Stomach (tissue), 19 donors: ENCODE data around the gene NBR1. TPM values are rescaled to one million over a fixed set of nuclear protein-coding genes. Genes with fewer than 3 reads are reported as not detected.

ENCODE experiments used
- DNase-seq, 2 donors: peaks; one replicate each; pipeline versions ENCODE4 v3.0.0 to v3.0.0-alpha.2; 2013 to 2019
- H3K27ac ChIP-seq, 5 donors: fragments of 200-600 bp in 4 of 5; sonication (generic) in 4 of 5; one replicate each; pipeline ENCODE4 v1.5.1; 2013 to 2019; ENCODE audit warnings: mild to moderate bottlenecking in 1 of 5, moderate library complexity in 1 of 5
- H3K27me3 ChIP-seq, 3 donors: fragments of 200-600 bp; sonication (generic); one replicate each; pipeline ENCODE4 v1.5.1; 2017 to 2019; ENCODE audit warnings: mixed run types in 1 of 3
- H3K36me3 ChIP-seq, 4 donors: fragments of 200-600 bp; sonication (generic); 1 replicate in 3 of 4; 2 replicates in 1 of 4; pipeline ENCODE4 v1.5.1; 2016 to 2019
- H3K4me1 ChIP-seq, 4 donors: fragments of 200-600 bp; sonication (generic); one replicate each; pipeline ENCODE4 v1.5.1; 2016 to 2019
- H3K4me3 ChIP-seq, 4 donors: fragments of 200-600 bp; sonication (generic) in 3 of 4; one replicate each; pipeline ENCODE4 v1.5.1; 2016 to 2019; ENCODE audit warnings: mild to moderate bottlenecking in 1 of 4
- H3K9me3 ChIP-seq, 4 donors: fragments of 200-600 bp; sonication (generic); one replicate each; pipeline ENCODE4 v1.5.1; 2016 to 2019
- EP300 ChIP-seq: sonication (generic); formaldehyde crosslinking; IDR thresholded peaks from one replicate; pipeline ENCODE4 v1.6.1; 2017; ENCODE audit warnings: antibody characterized with exemption
- POLR2A ChIP-seq, 4 donors: fragments of 450-650 bp; IDR thresholded peaks; one replicate each; pipeline ENCODE4 v1.6.1; 2016; ENCODE audit warnings: antibody characterized with exemption in 4 of 4, control low read depth in 2 of 4, mild to moderate bottlenecking in 1 of 4, moderate library complexity in 1 of 4
- POLR2AphosphoS5 ChIP-seq, 3 donors: sonication (generic); formaldehyde crosslinking; IDR thresholded peaks; one replicate each; pipeline ENCODE4 v1.6.1; 2016; ENCODE audit warnings: antibody characterized with exemption in 3 of 3
- whole genome bisulfite sequencing, 5 donors: extraction: QIAGEN DNeasy Blood & Tissue Kit in 3 of 5; methylation state at CpG; one replicate each; pipeline versions ENCODE4 v1.1.5 to v1.1.7; 2013 to 2018; 5-methylcytosine and 5-hydroxymethylcytosine counted together
- intact Hi-C: fragments of 100-400 bp; cut with DNase I; formaldehyde crosslinking; loops from one replicate; pipeline ENCODE4 v1.15.1; 2023; ENCODE audit warnings: low total_unique reads
- long read RNA-seq, 10 donors: transcript quantifications; one replicate each; lab custom pipeline, GENCODE V29; 2026
- polyA plus RNA-seq, 3 donors: library from polyadenylated mRNA; stranded (reverse); fragments of 200-250 nt; gene quantifications; one replicate each; pipeline ENCODE4 v1.2.3, GENCODE V29; 2013
- total RNA-seq, 5 donors: library from RNA; depleted of rRNA; stranded (reverse); fragments of >200 nt; gene quantifications; one replicate each; pipeline versions ENCODE4 v1.1.0 to v1.2.3, GENCODE V29; 2014 to 2016
- TF ChIP-seq, protein P1 (sequence below), 7 experiments: fragments of 450-650 bp in 4 of 7; fragments of 200-600 bp in 3 of 7; sonication (generic) in 3 of 7; IDR thresholded peaks; one replicate each; pipeline ENCODE4 v1.5.1; 2016 to 2019; ENCODE audit warnings: antibody characterized with exemption in 7 of 7, control low read depth in 2 of 7, mild to moderate bottlenecking in 1 of 7
- donor health status: healthy with polysubstance abuse.
- donor health status: Bipolar disorder and iron deficiency.
- donor health status: healthy.

The NBR1 gene, protein sequence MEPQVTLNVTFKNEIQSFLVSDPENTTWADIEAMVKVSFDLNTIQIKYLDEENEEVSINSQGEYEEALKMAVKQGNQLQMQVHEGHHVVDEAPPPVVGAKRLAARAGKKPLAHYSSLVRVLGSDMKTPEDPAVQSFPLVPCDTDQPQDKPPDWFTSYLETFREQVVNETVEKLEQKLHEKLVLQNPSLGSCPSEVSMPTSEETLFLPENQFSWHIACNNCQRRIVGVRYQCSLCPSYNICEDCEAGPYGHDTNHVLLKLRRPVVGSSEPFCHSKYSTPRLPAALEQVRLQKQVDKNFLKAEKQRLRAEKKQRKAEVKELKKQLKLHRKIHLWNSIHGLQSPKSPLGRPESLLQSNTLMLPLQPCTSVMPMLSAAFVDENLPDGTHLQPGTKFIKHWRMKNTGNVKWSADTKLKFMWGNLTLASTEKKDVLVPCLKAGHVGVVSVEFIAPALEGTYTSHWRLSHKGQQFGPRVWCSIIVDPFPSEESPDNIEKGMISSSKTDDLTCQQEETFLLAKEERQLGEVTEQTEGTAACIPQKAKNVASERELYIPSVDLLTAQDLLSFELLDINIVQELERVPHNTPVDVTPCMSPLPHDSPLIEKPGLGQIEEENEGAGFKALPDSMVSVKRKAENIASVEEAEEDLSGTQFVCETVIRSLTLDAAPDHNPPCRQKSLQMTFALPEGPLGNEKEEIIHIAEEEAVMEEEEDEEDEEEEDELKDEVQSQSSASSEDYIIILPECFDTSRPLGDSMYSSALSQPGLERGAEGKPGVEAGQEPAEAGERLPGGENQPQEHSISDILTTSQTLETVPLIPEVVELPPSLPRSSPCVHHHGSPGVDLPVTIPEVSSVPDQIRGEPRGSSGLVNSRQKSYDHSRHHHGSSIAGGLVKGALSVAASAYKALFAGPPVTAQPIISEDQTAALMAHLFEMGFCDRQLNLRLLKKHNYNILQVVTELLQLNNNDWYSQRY
- 100 to 1,000 TPM in 1 of 5 donors, 10 to 100 TPM in 4; 29.0 to 107 (median 46.7) TPM for total RNA-seq
- 10 to 100 TPM; 25.4 to 42.5 (median 30.4) TPM for polyA plus RNA-seq
- long read RNA-seq, donor 1 = 0 reads
- long read RNA-seq, donor 2, partial matches to known transcripts = 5 of 5 reads
- long read RNA-seq, donor 2, other reads (novel, unspliced or antisense) = 0 of 5 reads
- long read RNA-seq, donor 3, partial matches to known transcripts = 7 of 12 reads
- long read RNA-seq, donor 3, other reads (novel, unspliced or antisense) = 5 of 12 reads
- long read RNA-seq, donor 4 = 0 reads
- long read RNA-seq, donor 5, partial matches to known transcripts = 6 of 12 reads
- long read RNA-seq, donor 5, other reads (novel, unspliced or antisense) = 6 of 12 reads
- long read RNA-seq, donor 6, partial matches to known transcripts = 53 of 61 reads
- long read RNA-seq, donor 6, other reads (novel, unspliced or antisense) = 8 of 61 reads
- long read RNA-seq, donor 7 = 0 reads
- long read RNA-seq, donor 8, partial matches to known transcripts = 13 of 21 reads
- long read RNA-seq, donor 8, other reads (novel, unspliced or antisense) = 8 of 21 reads
- long read RNA-seq, donor 9 = 0 reads
- long read RNA-seq, donor 10 = 0 reads

DNA sequence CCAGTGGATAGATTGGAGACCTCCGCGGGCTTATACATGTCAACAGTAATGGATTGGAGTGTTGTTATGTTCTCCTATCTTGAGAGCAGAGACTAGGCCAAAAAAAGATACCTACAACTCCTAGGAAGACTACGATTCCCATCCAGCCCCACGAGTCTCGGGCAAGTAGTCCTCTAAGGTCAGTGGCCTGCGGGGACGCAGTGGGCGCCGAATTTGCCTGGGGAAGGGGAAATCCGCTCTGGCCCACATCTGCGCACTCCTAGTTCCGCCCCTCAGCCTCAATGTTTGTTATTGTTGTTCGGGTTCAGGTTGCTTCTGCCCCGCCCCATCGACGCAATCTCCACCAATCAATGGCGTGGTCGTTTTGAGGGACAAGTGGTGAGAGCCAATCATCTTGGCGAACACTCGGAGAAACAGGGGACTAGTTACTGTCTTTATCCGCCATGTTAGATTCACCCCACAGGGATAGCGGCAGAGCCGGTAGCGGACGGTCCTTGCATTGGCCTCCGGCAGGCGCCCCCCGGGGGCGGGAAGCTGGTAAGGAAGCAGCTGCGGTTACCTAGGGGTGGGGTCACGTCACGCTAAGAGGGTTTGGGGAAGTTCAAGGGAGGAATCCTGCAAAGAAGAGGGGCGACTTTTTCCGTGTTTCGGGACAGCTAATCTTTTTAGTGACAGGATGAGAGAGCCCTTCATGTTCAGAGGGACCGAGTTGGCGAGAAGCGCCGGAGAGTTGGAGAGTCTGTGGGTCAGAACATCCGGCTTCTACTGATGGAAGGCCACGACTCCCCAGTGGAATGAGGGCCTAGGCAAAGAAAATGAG lies at the start of gene NBR1:
TSS of gene NBR1 (plus strand) at position 449 of the 820 bp plus-strand sequence. CDS start 4,586 bp downstream, outside the sequence.
- peak within 1 kb of the TSS; percentile 89 to 99 (median 95) for H3K27ac ChIP-seq
- peak within 1 kb of the TSS; percentile 65 to 81 (median 72) for H3K4me3 ChIP-seq
- TF ChIP-seq, protein P1, sequence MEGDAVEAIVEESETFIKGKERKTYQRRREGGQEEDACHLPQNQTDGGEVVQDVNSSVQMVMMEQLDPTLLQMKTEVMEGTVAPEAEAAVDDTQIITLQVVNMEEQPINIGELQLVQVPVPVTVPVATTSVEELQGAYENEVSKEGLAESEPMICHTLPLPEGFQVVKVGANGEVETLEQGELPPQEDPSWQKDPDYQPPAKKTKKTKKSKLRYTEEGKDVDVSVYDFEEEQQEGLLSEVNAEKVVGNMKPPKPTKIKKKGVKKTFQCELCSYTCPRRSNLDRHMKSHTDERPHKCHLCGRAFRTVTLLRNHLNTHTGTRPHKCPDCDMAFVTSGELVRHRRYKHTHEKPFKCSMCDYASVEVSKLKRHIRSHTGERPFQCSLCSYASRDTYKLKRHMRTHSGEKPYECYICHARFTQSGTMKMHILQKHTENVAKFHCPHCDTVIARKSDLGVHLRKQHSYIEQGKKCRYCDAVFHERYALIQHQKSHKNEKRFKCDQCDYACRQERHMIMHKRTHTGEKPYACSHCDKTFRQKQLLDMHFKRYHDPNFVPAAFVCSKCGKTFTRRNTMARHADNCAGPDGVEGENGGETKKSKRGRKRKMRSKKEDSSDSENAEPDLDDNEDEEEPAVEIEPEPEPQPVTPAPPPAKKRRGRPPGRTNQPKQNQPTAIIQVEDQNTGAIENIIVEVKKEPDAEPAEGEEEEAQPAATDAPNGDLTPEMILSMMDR (IDR thresholded peaks at IDR 0.05) = no peak
- TF ChIP-seq POLR2A (IDR thresholded peaks at IDR 0.05) (peak in 2 of 4 donors; percentile 42 to 88), EP300 (no peak), POLR2AphosphoS5 (IDR thresholded peaks at IDR 0.05) (peak; percentile 83 to 92 (median 83))
- peak; percentile 97 to 99 for DNase-seq
- peaks cover 45 to 74% (median 60%) of the 10 kb centered on the region in 4 donors for H3K4me1 ChIP-seq
- H3K9me3 ChIP-seq = no peaks in the 10 kb centered on the region
- WGBS, 5 donors = 0% methylated on average over 41 of the region's 41 CpGs
- intact Hi-C loops = loop anchor here (5.0 kb wide), 1 partner anchor 44 kb away; the partner anchor contains the start of gene BRCA1
- H3K27me3 ChIP-seq = no peaks in the 10 kb centered on the region
- peaks cover 0 to 12% (median 5%) of the 10 kb centered on the region in 4 donors for H3K36me3 ChIP-seq

DNA sequence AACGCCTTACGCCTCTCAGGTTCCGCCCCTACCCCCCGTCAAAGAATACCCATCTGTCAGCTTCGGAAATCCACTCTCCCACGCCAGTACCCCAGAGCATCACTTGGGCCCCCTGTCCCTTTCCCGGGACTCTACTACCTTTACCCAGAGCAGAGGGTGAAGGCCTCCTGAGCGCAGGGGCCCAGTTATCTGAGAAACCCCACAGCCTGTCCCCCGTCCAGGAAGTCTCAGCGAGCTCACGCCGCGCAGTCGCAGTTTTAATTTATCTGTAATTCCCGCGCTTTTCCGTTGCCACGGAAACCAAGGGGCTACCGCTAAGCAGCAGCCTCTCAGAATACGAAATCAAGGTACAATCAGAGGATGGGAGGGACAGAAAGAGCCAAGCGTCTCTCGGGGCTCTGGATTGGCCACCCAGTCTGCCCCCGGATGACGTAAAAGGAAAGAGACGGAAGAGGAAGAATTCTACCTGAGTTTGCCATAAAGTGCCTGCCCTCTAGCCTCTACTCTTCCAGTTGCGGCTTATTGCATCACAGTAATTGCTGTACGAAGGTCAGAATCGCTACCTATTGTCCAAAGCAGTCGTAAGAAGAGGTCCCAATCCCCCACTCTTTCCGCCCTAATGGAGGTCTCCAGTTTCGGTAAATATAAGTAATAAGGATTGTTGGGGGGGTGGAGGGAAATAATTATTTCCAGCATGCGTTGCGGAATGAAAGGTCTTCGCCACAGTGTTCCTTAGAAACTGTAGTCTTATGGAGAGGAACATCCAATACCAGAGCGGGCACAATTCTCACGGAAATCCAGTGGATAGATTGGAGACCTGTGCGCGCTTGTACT lies 45.7 kb upstream of the NBR1 start, which contains the start of gene BRCA1:
TSS of gene BRCA1 (minus strand) at position 232 of the 834 bp plus-strand sequence. CDS start 1,268 bp downstream, outside the sequence.
- intact Hi-C loops = loop anchor here (5.0 to 10.0 kb wide), 2 partner anchors 47 to 101 kb away; partner anchors contain the start of genes NBR1, RND2 and VAT1
- Histone ChIP-seq H3K4me3 (peak within 1 kb of the TSS; percentile 57 to 80 (median 70)), H3K4me1 (peaks cover 20 to 56% (median 49%) of the 10 kb centered on the region in 4 donors), H3K36me3 (peaks cover 0 to 5% (median 0%) of the 10 kb centered on the region in 4 donors), H3K27ac (peak within 1 kb of the TSS; percentile 77 to 89 (median 85)), H3K9me3 (no peaks in the 10 kb centered on the region), H3K27me3 (no peaks in the 10 kb centered on the region)
- TF ChIP-seq POLR2A (IDR thresholded peaks at IDR 0.05) (no peak), POLR2AphosphoS5 (IDR thresholded peaks at IDR 0.05) (peak; percentile 63 to 90 (median 87))
- 1 to 2% (median 2%) methylated on average over 35 to 38 of the region's 38 CpGs for WGBS, 5 donors
- peak; percentile 93 to 99 for DNase-seq

DNA sequence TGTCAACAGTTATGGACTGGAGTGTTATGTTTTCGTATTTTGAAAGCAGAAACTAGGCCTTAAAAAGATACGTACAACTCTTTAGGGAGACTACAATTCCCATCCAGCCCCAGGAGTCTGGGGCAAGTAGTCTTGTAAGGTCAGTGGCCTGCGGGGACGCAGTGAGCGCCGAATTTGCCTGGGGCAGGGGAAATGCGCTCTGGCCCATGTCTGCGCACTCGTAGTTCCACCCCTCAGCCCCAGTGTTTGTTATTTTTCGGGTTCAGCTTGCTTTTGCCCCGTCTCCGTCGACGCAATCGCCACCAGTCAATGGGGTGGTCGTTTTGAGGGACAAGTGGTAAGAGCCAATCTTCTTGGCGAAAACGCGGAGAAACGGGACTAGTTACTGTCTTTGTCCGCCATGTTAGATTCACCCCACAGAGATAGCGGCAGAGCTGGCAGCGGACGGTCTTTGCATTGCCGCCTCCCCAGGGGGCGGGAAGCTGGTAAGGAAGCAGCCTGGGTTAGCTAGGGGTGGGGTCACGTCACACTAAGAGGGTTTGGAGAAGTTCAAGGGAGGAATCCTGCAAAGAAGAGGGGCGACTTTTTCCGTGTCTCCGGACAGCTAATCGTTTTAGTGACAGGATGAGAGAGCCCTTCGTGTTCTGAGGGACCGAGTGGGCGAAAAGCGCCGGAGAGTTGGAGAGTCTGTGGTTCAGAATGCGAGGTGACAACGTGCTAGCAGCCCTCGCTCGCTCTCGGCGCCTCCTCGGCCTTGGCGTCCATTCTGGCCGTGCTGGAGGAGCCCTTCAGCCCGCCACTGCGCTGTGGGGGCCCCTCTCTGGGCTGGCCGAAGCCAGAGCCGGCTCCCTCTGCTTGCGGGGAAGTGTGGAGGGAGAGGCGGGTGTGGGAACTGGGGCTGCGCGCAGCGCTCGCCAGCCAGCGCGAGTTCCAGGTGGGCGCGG lies 44.8 kb upstream of the NBR1 start:
- no peaks in the 10 kb centered on the region for H3K27me3 ChIP-seq
- H3K36me3 ChIP-seq = peaks cover 0 to 5% (median 0%) of the 10 kb centered on the region in 4 donors
- intact Hi-C loops = loop anchor here (5.0 to 10.0 kb wide), 2 partner anchors 46 to 101 kb away; partner anchors contain the start of genes NBR1, RND2 and VAT1
- DNase-seq = peak in 1 of 2 donors; percentile 18
- TF ChIP-seq POLR2AphosphoS5 (IDR thresholded peaks at IDR 0.05) (no peak), POLR2A (IDR thresholded peaks at IDR 0.05) (no peak)
- H3K27ac ChIP-seq = peak overlapping the region; percentile 77 to 89 (median 85)
- H3K9me3 ChIP-seq = no peaks in the 10 kb centered on the region
- peak overlapping the region; percentile 57 to 80 (median 70) for H3K4me3 ChIP-seq
- WGBS, 5 donors = 72 to 90% (median 79%) methylated on average over 49 to 59 of the region's 59 CpGs
- H3K4me1 ChIP-seq = peaks cover 20 to 56% (median 51%) of the 10 kb centered on the region in 4 donors
